CD4-positive, alpha-beta T cell (primary cell): Measurements from ENCODE around the gene SLX9. TPM values are rescaled to one million over a fixed set of nuclear protein-coding genes. Genes with fewer than 3 reads are reported as not detected.
A peak's percentile ranks its signal among the peaks of the same experiment; 100 is the strongest.

Experiments
- ATAC-seq: fragments of 200-7000 bp; cut with Tn5 transposase; one replicate; pipeline ENCODE4 v1.10.0; 2022; ENCODE audit warnings: mild to moderate bottlenecking; ENCODE audit not compliant: poor library complexity
- CTCF ChIA-PET: fragments of 350-600 bp; sonication (Branson Sonifier 250); formaldehyde crosslinking; loops from one replicate; lab custom pipeline; 2021; ENCODE audit warnings: antibody characterized with exemption, inconsistent platforms; lab: Charles Lee
- POLR2A ChIA-PET: fragments of 350-600 bp; sonication (Branson Sonifier 250); formaldehyde crosslinking; loops from one replicate; lab custom pipeline; 2021; ENCODE audit warnings: antibody characterized with exemption, inconsistent platforms; lab: Charles Lee
- DNase-seq, 14 experiments: peaks; one replicate each; pipeline ENCODE4 v3.0.0-alpha.2; 2013 to 2020; ENCODE audit warnings: mixed read lengths in 2 of 14
- H3K27ac ChIP-seq, 2 donors: one replicate each; pipeline versions ENCODE4 v1.5.1 to v1.7.0; 2013; ENCODE audit warnings: low read length in 2 of 2, low read depth in 1 of 2, mild to moderate bottlenecking in 1 of 2
- H3K27me3 ChIP-seq, 2 experiments: 1 replicate in 1 of 2; 2 replicates in 1 of 2; pipeline versions ENCODE4 v1.6.1 to v1.7.0; 2013; ENCODE audit warnings: low read length in 2 of 2, control low read depth in 1 of 2, mild to moderate bottlenecking in 1 of 2, moderate library complexity in 1 of 2; ENCODE audit not compliant: insufficient read depth in 2 of 2, control insufficient read depth in 1 of 2
- H3K36me3 ChIP-seq: one replicate; pipeline ENCODE4 v1.6.1; 2013; ENCODE audit warnings: low read length, control low read depth; ENCODE audit not compliant: insufficient read depth
- H3K4me1 ChIP-seq: one replicate; pipeline ENCODE4 v1.6.1; 2013; ENCODE audit warnings: low read length, control low read depth; ENCODE audit not compliant: insufficient read depth
- H3K4me3 ChIP-seq: one replicate; pipeline ENCODE4 v1.5.1; 2013; ENCODE audit warnings: mild to moderate bottlenecking, low read length, moderate library complexity
- H3K9me3 ChIP-seq, 2 experiments: 1 replicate in 1 of 2; 2 replicates in 1 of 2; pipeline versions ENCODE4 v1.6.1 to v1.7.0; 2013; ENCODE audit warnings: low read length in 2 of 2, mild to moderate bottlenecking in 2 of 2, control low read depth in 1 of 2, moderate library complexity in 1 of 2; ENCODE audit not compliant: control insufficient read depth in 1 of 2, insufficient read depth in 1 of 2
- H3K27ac Mint-ChIP-seq: one replicate; pipeline ENCODE4 v1.8.0; 2020; ENCODE audit warnings: mixed read lengths
- H3K27me3 Mint-ChIP-seq: one replicate; pipeline ENCODE4 v1.8.0; 2021; ENCODE audit warnings: mixed read lengths
- H3K36me3 Mint-ChIP-seq: one replicate; pipeline ENCODE4 v1.8.0; 2021; ENCODE audit warnings: low read depth, mixed read lengths
- H3K4me1 Mint-ChIP-seq: one replicate; pipeline ENCODE4 v1.8.0; 2021; ENCODE audit warnings: low read depth, mixed read lengths
- H3K4me3 Mint-ChIP-seq: one replicate; pipeline ENCODE4 v1.8.0; 2020; ENCODE audit warnings: mild to moderate bottlenecking, mixed read lengths
- H3K9me3 Mint-ChIP-seq: one replicate; pipeline ENCODE4 v1.8.0; 2020; ENCODE audit warnings: mixed read lengths
- intact Hi-C, 2 experiments: fragments of 100-400 bp; cut with DNase I in 1 of 2; cut with micrococcal nuclease in 1 of 2; formaldehyde crosslinking; loops; one replicate each; pipeline versions ENCODE4 v1.15.1 to v1.9.0; 2023 to 2025; cut with DNase I, micrococcal nuclease
- total RNA-seq, 174 experiments: library from RNA in 2 of 174; stranded (reverse) in 2 of 174; gene quantifications; one replicate each; pipeline ENCODE4 v1.2.3 and lab custom pipeline; 2021 to 2026
- TF ChIP-seq, protein P1 (sequence below): fragments of 200-600 bp; IDR thresholded peaks from one replicate; pipeline ENCODE4 v1.8.0; 2022; ENCODE audit warnings: antibody characterized with exemption, mild to moderate bottlenecking

Gene SLX9
- total RNA-seq, 2 experiments from 2014 or later = 7.7 to 9.1 TPM

DNA sequence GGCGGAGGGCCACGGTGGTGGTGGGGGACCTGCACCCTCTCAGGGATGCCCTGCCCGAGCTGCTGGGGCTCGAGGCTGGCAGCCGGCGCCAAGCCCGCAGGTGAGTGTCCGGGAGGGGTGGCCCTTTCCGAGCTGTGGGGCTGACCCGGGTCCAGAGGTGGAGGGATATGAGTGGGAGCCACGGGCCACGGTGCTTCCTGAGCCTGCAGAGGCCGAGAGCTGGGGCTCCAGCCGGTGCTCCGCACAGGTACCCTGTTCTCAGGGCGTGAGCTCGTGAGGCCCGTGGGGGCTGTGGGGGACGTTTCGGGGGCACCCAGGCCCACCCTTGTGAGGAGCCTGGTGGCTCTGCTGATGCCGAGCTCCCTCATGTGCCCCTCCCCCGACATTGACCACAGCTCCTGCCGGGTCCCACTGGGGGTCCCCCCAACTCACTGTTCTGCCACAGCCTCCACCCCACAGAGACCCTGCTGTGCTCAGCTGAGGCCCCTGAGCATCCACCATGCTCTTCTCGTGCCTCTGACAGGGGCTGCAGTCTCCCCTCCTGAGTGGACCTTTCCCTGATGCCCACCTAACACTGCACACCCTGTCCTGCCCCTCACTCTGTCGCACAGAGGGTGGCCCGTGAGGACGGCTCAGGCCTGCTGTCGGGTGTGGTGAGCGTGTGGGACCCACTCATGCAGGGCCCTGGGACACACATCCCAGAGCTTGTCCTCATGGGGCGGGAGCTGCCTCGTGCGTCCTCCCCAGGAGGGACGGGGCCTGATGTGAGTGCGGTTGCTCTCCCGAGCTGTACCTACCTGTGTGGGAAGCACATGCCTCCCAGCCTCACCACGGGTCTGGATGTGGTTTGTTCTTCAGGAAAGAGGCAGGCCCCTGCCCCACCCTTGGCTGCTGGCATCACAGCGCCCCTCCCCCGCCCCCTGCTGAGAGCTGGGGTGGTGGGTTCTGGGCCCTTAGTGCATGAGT lies 27.5 kb downstream of the SLX9 start:
- Mint-ChIP-seq H3K27me3 (no peaks in the 10 kb centered on the region), H3K4me1 (peaks cover 39% of the 10 kb centered on the region), H3K27ac (no peak overlapping the region), H3K36me3 (peaks cover 33% of the 10 kb centered on the region), H3K9me3 (no peaks in the 10 kb centered on the region), H3K4me3 (no peak overlapping the region)
- Histone ChIP-seq H3K9me3 (no peaks in the 10 kb centered on the region), H3K27me3 (no peaks in the 10 kb centered on the region), H3K4me3 (no peak overlapping the region), H3K27ac (no peak overlapping the region), H3K4me1 (peaks cover 50% of the 10 kb centered on the region), H3K36me3 (peaks cover 26% of the 10 kb centered on the region)
- POLR2A ChIA-PET = no interaction called here
- intact Hi-C loops = no loop called here
- ATAC-seq (no peak), DNase-seq (no peak)
- TF ChIP-seq, protein P1, sequence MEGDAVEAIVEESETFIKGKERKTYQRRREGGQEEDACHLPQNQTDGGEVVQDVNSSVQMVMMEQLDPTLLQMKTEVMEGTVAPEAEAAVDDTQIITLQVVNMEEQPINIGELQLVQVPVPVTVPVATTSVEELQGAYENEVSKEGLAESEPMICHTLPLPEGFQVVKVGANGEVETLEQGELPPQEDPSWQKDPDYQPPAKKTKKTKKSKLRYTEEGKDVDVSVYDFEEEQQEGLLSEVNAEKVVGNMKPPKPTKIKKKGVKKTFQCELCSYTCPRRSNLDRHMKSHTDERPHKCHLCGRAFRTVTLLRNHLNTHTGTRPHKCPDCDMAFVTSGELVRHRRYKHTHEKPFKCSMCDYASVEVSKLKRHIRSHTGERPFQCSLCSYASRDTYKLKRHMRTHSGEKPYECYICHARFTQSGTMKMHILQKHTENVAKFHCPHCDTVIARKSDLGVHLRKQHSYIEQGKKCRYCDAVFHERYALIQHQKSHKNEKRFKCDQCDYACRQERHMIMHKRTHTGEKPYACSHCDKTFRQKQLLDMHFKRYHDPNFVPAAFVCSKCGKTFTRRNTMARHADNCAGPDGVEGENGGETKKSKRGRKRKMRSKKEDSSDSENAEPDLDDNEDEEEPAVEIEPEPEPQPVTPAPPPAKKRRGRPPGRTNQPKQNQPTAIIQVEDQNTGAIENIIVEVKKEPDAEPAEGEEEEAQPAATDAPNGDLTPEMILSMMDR = no peak
- CTCF ChIA-PET = interaction anchor here (2.8 kb wide), 1 partner anchor 161 kb away, joined by 9 read pairs; no protein-coding TSS in a partner anchor

DNA sequence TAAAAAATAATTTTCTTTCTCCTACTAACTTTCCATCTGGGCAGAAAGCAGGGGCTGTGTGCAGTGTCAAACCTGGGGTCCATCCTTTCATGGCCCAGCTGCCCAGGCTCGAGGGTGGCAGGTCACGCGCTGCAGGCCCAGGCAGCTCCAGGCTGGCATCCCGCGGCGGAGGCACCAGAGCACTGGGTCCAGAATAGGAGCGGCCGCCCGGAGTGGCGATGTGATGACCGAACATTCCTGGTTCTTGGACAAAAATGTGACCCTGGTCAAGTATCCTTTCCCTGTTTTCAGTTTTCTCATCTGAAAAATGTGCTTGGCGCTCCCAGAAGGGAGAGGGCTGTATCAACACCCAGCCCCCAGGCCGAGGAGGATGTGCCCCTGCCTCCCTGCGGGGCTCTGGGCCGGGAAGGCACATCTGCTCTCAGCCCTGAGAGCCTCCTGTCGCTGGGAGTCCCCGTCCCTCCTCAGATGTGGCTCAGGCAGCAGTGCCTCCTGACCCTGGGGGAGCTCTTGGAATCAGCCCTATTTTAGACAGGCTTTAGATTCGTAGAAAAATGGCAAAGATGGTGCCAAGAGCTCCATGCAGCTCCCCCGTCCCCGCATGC lies 29.3 kb downstream of the SLX9 start:
- Mint-ChIP-seq H3K9me3 (no peaks in the 10 kb centered on the region), H3K27me3 (no peaks in the 10 kb centered on the region), H3K36me3 (peaks cover 23% of the 10 kb centered on the region), H3K27ac (no peak overlapping the region), H3K4me3 (no peak overlapping the region), H3K4me1 (peaks cover 30% of the 10 kb centered on the region)
- intact Hi-C loops = no loop called here
- ATAC-seq (no peak), DNase-seq (no peak)
- Histone ChIP-seq H3K4me3 (no peak overlapping the region), H3K27ac (no peak overlapping the region), H3K4me1 (peaks cover 50% of the 10 kb centered on the region), H3K9me3 (no peaks in the 10 kb centered on the region), H3K27me3 (no peaks in the 10 kb centered on the region), H3K36me3 (peaks cover 26% of the 10 kb centered on the region)
- CTCF ChIA-PET = no interaction called here
- POLR2A ChIA-PET = no interaction called here
- TF ChIP-seq, protein P1 = no peak

- Mint-ChIP-seq H3K4me3 (no peak overlapping the region), H3K27me3 (no peaks in the 10 kb centered on the region), H3K27ac (no peak overlapping the region), H3K4me1 (peaks cover 21% of the 10 kb centered on the region), H3K9me3 (no peaks in the 10 kb centered on the region), H3K36me3 (peaks cover 21% of the 10 kb centered on the region)
- TF ChIP-seq, protein P1 = no peak
- DNase-seq = peak in 3 of 14 experiments; percentile 19 to 52 (median 27)
- peaks cover 40% of the 10 kb centered on the region for H3K4me1 ChIP-seq
- ATAC-seq = no peak
- POLR2A ChIA-PET = no interaction called here
- no peak overlapping the region for H3K4me3 ChIP-seq
- H3K9me3 ChIP-seq = no peaks in the 10 kb centered on the region
- CTCF ChIA-PET = no interaction called here
- H3K27ac ChIP-seq = no peak overlapping the region
- intact Hi-C loops = no loop called here
- H3K27me3 ChIP-seq = no peaks in the 10 kb centered on the region
- peaks cover 29% of the 10 kb centered on the region for H3K36me3 ChIP-seq
Measured at GRCh38 chr21:44969931-44970755, 30.3 kb downstream of the SLX9 start.
